SK-N-MC (cell line): Measurements from ENCODE around the gene SPRR1B.

Experiments
- EZH2 ChIP-seq: fragments of 200-600 bp; sonication (generic); IDR thresholded peaks from one replicate; pipeline ENCODE4 v1.6.1; 2017; ENCODE audit warnings: antibody characterized with exemption
- FOXP2 ChIP-seq: optimal IDR thresholded peaks from 2 replicates; pipeline ENCODE3; 2011; ENCODE audit warnings: mild to moderate bottlenecking, moderate library complexity; ENCODE audit not compliant: insufficient read depth; ENCODE audit errors: extremely low read length, control extremely low read depth
- POLR2AphosphoS5 ChIP-seq: IDR thresholded peaks from 2 replicates; pipeline ENCODE4 v1.6.1; 2012; ENCODE audit warnings: mild to moderate bottlenecking, low read depth, low read length, borderline replicate concordance

GRCh38 chr1:153071511-153071910 is 40.5 kb downstream of the SPRR1B start, which contains the start of gene SPRR2B:
- TF ChIP-seq POLR2AphosphoS5 (no peak), EZH2 (no peak), FOXP2 (no peak)
